ENCODE data around the gene ADAMTSL1.

Gene ADAMTSL1

GRCh38 chr9:18579536-18579935, 105.6 kb downstream of the ADAMTSL1 start:
- DNase-seq (ENCODE audit: low read depth) = no peak
- H3K4me3 ChIP-seq (ENCODE audit: low read depth, low read length) = no peak overlapping the region
- TF ChIP-seq CTCF (IDR thresholded peaks at IDR 0.05; ENCODE audit: low read depth, low read length, missing control alignments) = no peak

- no peak for DNase-seq (ENCODE audit: low read depth)
- no peak for TF ChIP-seq CTCF (IDR thresholded peaks at IDR 0.05; ENCODE audit: low read depth, low read length, missing control alignments)
- no peak overlapping the region for H3K4me3 ChIP-seq (ENCODE audit: low read depth, low read length)
Measured at GRCh38 chr9:18580151-18580550, 106.2 kb downstream of the ADAMTSL1 start.

- no peak overlapping the region for H3K4me3 ChIP-seq (ENCODE audit: low read depth, low read length)
- no peak for TF ChIP-seq CTCF (IDR thresholded peaks at IDR 0.05; ENCODE audit: low read depth, low read length, missing control alignments)
- DNase-seq (ENCODE audit: low read depth) = no peak
Measured at GRCh38 chr9:18585996-18586395, 112.0 kb downstream of the ADAMTSL1 start.

GRCh38 chr9:18588002-18588401, 114.0 kb downstream of the ADAMTSL1 start:
- H3K4me3 ChIP-seq (ENCODE audit: low read depth, low read length) = no peak overlapping the region
- TF ChIP-seq CTCF (IDR thresholded peaks at IDR 0.05; ENCODE audit: low read depth, low read length, missing control alignments) = no peak
- DNase-seq (ENCODE audit: low read depth) = no peak

GRCh38 chr9:18591261-18591660, 117.3 kb downstream of the ADAMTSL1 start:
- no peak overlapping the region for H3K4me3 ChIP-seq (ENCODE audit: low read depth, low read length)
- DNase-seq (ENCODE audit: low read depth) = no peak
- no peak for TF ChIP-seq CTCF (IDR thresholded peaks at IDR 0.05; ENCODE audit: low read depth, low read length, missing control alignments)

- no peak for TF ChIP-seq CTCF (IDR thresholded peaks at IDR 0.05; ENCODE audit: low read depth, low read length, missing control alignments)
- DNase-seq (ENCODE audit: low read depth) = no peak
- H3K4me3 ChIP-seq (ENCODE audit: low read depth, low read length) = no peak overlapping the region
Measured at GRCh38 chr9:18594837-18595236, 120.9 kb downstream of the ADAMTSL1 start.

- TF ChIP-seq CTCF (IDR thresholded peaks at IDR 0.05; ENCODE audit: low read depth, low read length, missing control alignments) = no peak
- DNase-seq (ENCODE audit: low read depth) = no peak
- H3K4me3 ChIP-seq (ENCODE audit: low read depth, low read length) = no peak overlapping the region
Measured at GRCh38 chr9:18595597-18595996, 121.6 kb downstream of the ADAMTSL1 start.

Data from GM12864 (cell line).